ENCODE results near the gene KLF11. TPM values are rescaled to one million over a fixed set of nuclear protein-coding genes. Genes with fewer than 3 reads are reported as not detected.

Gene KLF11
- total and polyA plus RNA-seq, 9 of the 15 experiments (the other 6 are each of a cell fraction or from before 2014, with no cell fraction given) = 2.1 to 13.4 (median 6.5) TPM

DNA sequence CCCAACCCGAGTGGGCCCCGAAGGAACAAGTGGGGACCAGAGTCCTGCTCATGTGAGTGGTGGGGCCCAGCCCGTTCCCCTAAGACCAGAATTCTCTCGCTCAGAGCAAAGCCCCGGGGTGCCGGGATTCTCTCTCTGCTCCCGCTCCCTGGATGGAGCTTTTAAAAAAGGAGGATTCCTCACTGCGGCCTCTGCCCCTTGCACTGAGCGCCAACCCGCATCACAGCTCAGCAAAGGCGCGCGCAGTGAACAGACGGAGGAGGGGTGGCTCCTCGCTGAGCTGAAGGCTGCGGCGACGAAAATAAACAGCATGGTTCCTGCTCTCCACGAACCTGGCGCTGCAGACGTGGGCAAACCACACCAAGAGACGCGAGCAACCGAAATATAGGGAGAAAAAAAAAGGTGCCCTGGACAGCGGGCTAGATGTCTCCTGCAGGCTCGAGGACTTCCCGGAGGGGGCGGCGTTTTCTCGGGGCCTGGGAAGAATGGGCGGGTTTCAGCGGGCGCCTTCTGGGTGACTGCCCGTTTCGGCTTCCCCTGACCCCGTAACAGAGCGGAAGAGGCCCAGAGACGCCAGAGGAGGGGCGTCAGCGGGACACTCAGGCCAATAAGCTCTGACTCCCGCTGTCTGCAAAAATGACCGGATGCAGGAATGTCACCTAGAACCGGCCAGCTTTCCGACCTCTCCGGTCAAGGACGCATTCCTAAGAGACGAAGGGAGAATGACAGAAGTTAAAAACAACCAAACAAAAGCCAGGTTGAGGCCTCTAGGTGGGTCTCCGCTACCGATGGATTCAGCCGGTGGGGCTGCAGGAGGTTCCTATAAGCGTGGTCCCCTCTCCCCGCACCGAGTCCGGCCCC, 819 bp upstream of the KLF11 start (continued):
- TF ChIP-seq ZFP36 (IDR thresholded peaks at IDR 0.05; ENCODE audit: low read depth, low read length, partially characterized antibody) = peak; percentile 96
- TF ChIP-seq, protein P1, sequence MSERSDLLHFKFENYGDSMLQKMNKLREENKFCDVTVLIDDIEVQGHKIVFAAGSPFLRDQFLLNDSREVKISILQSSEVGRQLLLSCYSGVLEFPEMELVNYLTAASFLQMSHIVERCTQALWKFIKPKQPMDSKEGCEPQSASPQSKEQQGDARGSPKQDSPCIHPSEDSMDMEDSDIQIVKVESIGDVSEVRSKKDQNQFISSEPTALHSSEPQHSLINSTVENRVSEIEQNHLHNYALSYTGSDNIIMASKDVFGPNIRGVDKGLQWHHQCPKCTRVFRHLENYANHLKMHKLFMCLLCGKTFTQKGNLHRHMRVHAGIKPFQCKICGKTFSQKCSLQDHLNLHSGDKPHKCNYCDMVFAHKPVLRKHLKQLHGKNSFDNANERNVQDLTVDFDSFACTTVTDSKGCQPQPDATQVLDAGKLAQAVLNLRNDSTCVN (CRISPR knock-in tag; IDR thresholded peaks at IDR 0.05) = no peak
- TF ChIP-seq LCOR (CRISPR knock-in tag; IDR thresholded peaks at IDR 0.05) = 0 out of 2 replicates have a peak, but pooled peaks have one; percentile 35
- 0 out of 2 replicates have a peak, but pooled peaks have one; percentile 21 for TF ChIP-seq ELF4 (CRISPR knock-in tag; IDR thresholded peaks at IDR 0.05)
- TF ChIP-seq, protein P2, sequence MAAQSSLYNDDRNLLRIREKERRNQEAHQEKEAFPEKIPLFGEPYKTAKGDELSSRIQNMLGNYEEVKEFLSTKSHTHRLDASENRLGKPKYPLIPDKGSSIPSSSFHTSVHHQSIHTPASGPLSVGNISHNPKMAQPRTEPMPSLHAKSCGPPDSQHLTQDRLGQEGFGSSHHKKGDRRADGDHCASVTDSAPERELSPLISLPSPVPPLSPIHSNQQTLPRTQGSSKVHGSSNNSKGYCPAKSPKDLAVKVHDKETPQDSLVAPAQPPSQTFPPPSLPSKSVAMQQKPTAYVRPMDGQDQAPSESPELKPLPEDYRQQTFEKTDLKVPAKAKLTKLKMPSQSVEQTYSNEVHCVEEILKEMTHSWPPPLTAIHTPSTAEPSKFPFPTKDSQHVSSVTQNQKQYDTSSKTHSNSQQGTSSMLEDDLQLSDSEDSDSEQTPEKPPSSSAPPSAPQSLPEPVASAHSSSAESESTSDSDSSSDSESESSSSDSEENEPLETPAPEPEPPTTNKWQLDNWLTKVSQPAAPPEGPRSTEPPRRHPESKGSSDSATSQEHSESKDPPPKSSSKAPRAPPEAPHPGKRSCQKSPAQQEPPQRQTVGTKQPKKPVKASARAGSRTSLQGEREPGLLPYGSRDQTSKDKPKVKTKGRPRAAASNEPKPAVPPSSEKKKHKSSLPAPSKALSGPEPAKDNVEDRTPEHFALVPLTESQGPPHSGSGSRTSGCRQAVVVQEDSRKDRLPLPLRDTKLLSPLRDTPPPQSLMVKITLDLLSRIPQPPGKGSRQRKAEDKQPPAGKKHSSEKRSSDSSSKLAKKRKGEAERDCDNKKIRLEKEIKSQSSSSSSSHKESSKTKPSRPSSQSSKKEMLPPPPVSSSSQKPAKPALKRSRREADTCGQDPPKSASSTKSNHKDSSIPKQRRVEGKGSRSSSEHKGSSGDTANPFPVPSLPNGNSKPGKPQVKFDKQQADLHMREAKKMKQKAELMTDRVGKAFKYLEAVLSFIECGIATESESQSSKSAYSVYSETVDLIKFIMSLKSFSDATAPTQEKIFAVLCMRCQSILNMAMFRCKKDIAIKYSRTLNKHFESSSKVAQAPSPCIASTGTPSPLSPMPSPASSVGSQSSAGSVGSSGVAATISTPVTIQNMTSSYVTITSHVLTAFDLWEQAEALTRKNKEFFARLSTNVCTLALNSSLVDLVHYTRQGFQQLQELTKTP (IDR thresholded peaks at IDR 0.05; ENCODE audit: low read depth in 1 of 2, partially characterized antibody in 2 of 2) = no peak
- TF ChIP-seq, protein P3, sequence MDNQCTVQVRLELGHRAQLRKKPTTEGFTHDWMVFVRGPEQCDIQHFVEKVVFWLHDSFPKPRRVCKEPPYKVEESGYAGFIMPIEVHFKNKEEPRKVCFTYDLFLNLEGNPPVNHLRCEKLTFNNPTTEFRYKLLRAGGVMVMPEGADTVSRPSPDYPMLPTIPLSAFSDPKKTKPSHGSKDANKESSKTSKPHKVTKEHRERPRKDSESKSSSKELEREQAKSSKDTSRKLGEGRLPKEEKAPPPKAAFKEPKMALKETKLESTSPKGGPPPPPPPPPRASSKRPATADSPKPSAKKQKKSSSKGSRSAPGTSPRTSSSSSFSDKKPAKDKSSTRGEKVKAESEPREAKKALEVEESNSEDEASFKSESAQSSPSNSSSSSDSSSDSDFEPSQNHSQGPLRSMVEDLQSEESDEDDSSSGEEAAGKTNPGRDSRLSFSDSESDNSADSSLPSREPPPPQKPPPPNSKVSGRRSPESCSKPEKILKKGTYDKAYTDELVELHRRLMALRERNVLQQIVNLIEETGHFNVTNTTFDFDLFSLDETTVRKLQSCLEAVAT (IDR thresholded peaks at IDR 0.05) = 0 out of 4 replicates have a peak, but pooled peaks of 1 of the 2 experiments have one; percentile 26
- 0 out of 2 replicates have a peak, but pooled peaks have one; percentile 18 for TF ChIP-seq ZNF75A (CRISPR knock-in tag; IDR thresholded peaks at IDR 0.05)
- peak; percentile 49; the same call in 1 of the 2 replicates for TF ChIP-seq SMARCA5 (IDR thresholded peaks at IDR 0.05)
- no peak for TF ChIP-seq ZNF780A (CRISPR knock-in tag; IDR thresholded peaks at IDR 0.05)
- peak; percentile 57 for TF ChIP-seq EGR1 (conservative IDR thresholded peaks at IDR 0.05)
- TF ChIP-seq PPARD (CRISPR knock-in tag; IDR thresholded peaks at IDR 0.05) = no peak
- 0 out of 2 replicates have a peak, but pooled peaks have one; percentile 28 for TF ChIP-seq HDAC2 (IDR thresholded peaks at IDR 0.05)
- TF ChIP-seq RBFOX2 (IDR thresholded peaks at IDR 0.05; ENCODE audit: low read depth, low read length) = peak; percentile 59; the same call in 1 of the 2 replicates
